Kidney (tissue), 14 donors: Measurements from ENCODE around the gene LTBP2. TPM values are rescaled to one million over a fixed set of nuclear protein-coding genes. Genes with fewer than 3 reads are reported as not detected.

Experiments
- DNase-seq, 5 donors: peaks; one replicate each; pipeline ENCODE4 v3.0.0-alpha.2; 2013 to 2020
- FAIRE-seq: peaks from 2 replicates; lab custom pipeline; 2012; peaks lifted over from hg19 to GRCh38; lab: Jason Lieb, UNC
- H3K27ac ChIP-seq, 2 donors: one replicate each; pipeline ENCODE4 v1.7.0; 2013; ENCODE audit warnings: low read depth in 2 of 2, low read length in 2 of 2, inconsistent platforms in 1 of 2
- H3K27me3 ChIP-seq: one replicate; pipeline ENCODE4 v1.7.1; 2013; ENCODE audit warnings: low read length, inconsistent platforms; ENCODE audit not compliant: control insufficient read depth, insufficient read depth
- H3K36me3 ChIP-seq, 3 donors: one replicate each; pipeline versions ENCODE4 v1.7.0 to v1.7.1; 2013; ENCODE audit warnings: low read length in 3 of 3, control low read depth in 1 of 3, inconsistent platforms in 1 of 3; ENCODE audit not compliant: insufficient read depth in 3 of 3, control insufficient read depth in 2 of 3
- H3K4me1 ChIP-seq, 3 donors: one replicate each; pipeline versions ENCODE4 v1.7.0 to v1.7.1; 2013; ENCODE audit warnings: low read length in 3 of 3, inconsistent platforms in 1 of 3, low read depth in 1 of 3; ENCODE audit not compliant: control insufficient read depth in 2 of 3, insufficient read depth in 2 of 3
- H3K4me3 ChIP-seq, 3 donors: one replicate each; pipeline versions ENCODE4 v1.7.0 to v1.8.1; 2013; ENCODE audit warnings: low read length in 3 of 3, control low read depth in 1 of 3, inconsistent platforms in 1 of 3
- H3K9ac ChIP-seq, 3 donors: one replicate each; pipeline versions ENCODE4 v1.7.0 to v1.7.1; 2013; ENCODE audit warnings: low read length in 3 of 3, control low read depth in 1 of 3, inconsistent platforms in 1 of 3
- H3K9me3 ChIP-seq, 3 donors: one replicate each; pipeline versions ENCODE4 v1.7.0 to v1.7.1; 2013; ENCODE audit warnings: low read length in 3 of 3, control low read depth in 1 of 3, inconsistent platforms in 1 of 3; ENCODE audit not compliant: control insufficient read depth in 2 of 3, insufficient read depth in 1 of 3
- CTCF ChIP-seq: IDR thresholded peaks from 3 replicates; pipeline ENCODE4 v1.5.1; 2012; ENCODE audit warnings: mild to moderate bottlenecking, moderate library complexity, borderline replicate concordance; ENCODE audit not compliant: insufficient read depth; ENCODE audit errors: extremely low read depth
- intact Hi-C: fragments of 100-400 bp; cut with DNase I; formaldehyde crosslinking; loops from one replicate; pipeline ENCODE4 v1.11.1; 2022
- polyA plus RNA-seq: library from polyadenylated mRNA; stranded (reverse); fragments of 350-450 nt; fragmentation: Illumina TruSeq; extraction: RNeasy Lipid Tissue Mini Kit (QIAGEN cat#74804); gene quantifications from one replicate; pipeline ENCODE4 v1.2.3, GENCODE V29; 2014; ENCODE audit warnings: low read depth, low replicate concordance; ENCODE audit not compliant: insufficient read depth
- total RNA-seq: library from RNA; stranded (reverse); fragmentation: NEBNext Ultra II Directional; extraction: Animal tissue kit (Norgen Biotek cat#: 25700); gene quantifications from one replicate; pipeline ENCODE4 v1.2.1, GENCODE V29; 2021
- donor health status: control.
- donor health status: control.
- donor health status: control.
- donor health status: control.
- donor health status: control.
- donor health status: DM: yes; HTN: yes; CAD: no.
- donor health status: Normal renal cell carcinoma (clear cell type).

LTBP2 gene
- total and polyA plus RNA-seq, 2 donors from 2014 or later = 2.9 to 10.4 TPM

GRCh38 chr14:74627076-74627475, 15.0 kb upstream of the LTBP2 start:
- no peak for TF ChIP-seq CTCF
- intact Hi-C loops = no loop called here

GRCh38 chr14:74622257-74622656, 10.2 kb upstream of the LTBP2 start:
- DNase-seq (no peak), FAIRE-seq (no peak)
- no peak overlapping the region for H3K9ac ChIP-seq
- no peaks in the 10 kb centered on the region for H3K9me3 ChIP-seq
- no peak overlapping the region for H3K4me3 ChIP-seq
- H3K36me3 ChIP-seq = no peaks in the 10 kb centered on the region
- intact Hi-C loops = no loop called here
- no peaks in the 10 kb centered on the region for H3K27me3 ChIP-seq
- no peak for TF ChIP-seq CTCF
- H3K27ac ChIP-seq = no peak overlapping the region
- peaks cover 0 to 2% (median 0%) of the 10 kb centered on the region in 3 donors for H3K4me1 ChIP-seq

More at GRCh38 chr14:74627076-74627475, 15.0 kb upstream of the LTBP2 start:
- H3K4me3 ChIP-seq = no peak overlapping the region
- H3K9ac ChIP-seq = no peak overlapping the region
- no peaks in the 10 kb centered on the region for H3K27me3 ChIP-seq
- FAIRE-seq (no peak), DNase-seq (no peak)
- H3K27ac ChIP-seq = no peak overlapping the region
- H3K4me1 ChIP-seq = no peaks in the 10 kb centered on the region
- H3K36me3 ChIP-seq = no peaks in the 10 kb centered on the region
- no peaks in the 10 kb centered on the region for H3K9me3 ChIP-seq

DNA sequence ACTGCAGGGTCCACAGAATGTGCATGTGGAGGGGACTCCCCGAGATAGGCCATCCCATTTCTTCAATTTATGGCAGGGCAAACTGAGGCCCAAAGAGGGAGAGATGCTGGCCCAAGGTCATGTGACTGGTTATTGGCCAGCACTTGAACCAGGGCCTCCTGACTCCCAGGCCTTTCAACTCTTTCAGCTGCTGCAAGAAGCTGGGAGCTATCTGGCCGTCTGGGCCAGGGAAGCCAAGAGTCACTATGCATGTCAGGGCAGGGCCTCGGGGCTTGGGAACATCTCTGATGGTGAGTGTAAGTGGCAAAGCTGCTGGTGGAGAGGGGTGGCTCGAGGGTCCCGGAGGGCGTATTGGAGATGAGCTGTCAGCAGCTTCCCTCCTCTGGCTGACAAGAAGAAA, 9.5 kb upstream of the LTBP2 start:
- Histone ChIP-seq H3K36me3 (no peaks in the 10 kb centered on the region), H3K9me3 (no peaks in the 10 kb centered on the region), H3K27ac (no peak overlapping the region), H3K4me3 (no peak overlapping the region), H3K9ac (no peak overlapping the region), H3K27me3 (no peaks in the 10 kb centered on the region), H3K4me1 (peaks cover 0 to 2% (median 0%) of the 10 kb centered on the region in 3 donors)
- DNase-seq (no peak), FAIRE-seq (no peak)
- TF ChIP-seq CTCF = no peak
- intact Hi-C loops = no loop called here

GRCh38 chr14:74620923-74621322, 8.9 kb upstream of the LTBP2 start:
- H3K27me3 ChIP-seq = no peaks in the 10 kb centered on the region
- peaks cover 0 to 2% (median 0%) of the 10 kb centered on the region in 3 donors for H3K4me1 ChIP-seq
- intact Hi-C loops = no loop called here
- H3K27ac ChIP-seq = no peak overlapping the region
- H3K9ac ChIP-seq = no peak overlapping the region
- DNase-seq (no peak), FAIRE-seq (no peak)
- TF ChIP-seq CTCF = no peak
- no peak overlapping the region for H3K4me3 ChIP-seq
- H3K36me3 ChIP-seq = no peaks in the 10 kb centered on the region
- no peaks in the 10 kb centered on the region for H3K9me3 ChIP-seq
